NB4 (cell line): ENCODE data around the gene EEF1AKMT4.

ENCODE experiments used
- DNase-seq: peaks from one replicate; pipeline ENCODE4 v3.0.0; 2010; ENCODE audit warnings: low read depth
- H3K4me3 ChIP-seq: one replicate; pipeline ENCODE4 v1.5.1; 2011; ENCODE audit warnings: mild to moderate bottlenecking, low read depth, low read length, moderate library complexity
- MYC ChIP-seq: IDR thresholded peaks from 2 replicates; pipeline ENCODE4 v1.6.1; 2011; ENCODE audit warnings: low read depth, low read length
- POLR2A ChIP-seq: IDR thresholded peaks from 2 replicates; pipeline ENCODE4 v1.6.1; 2011; ENCODE audit warnings: mild to moderate bottlenecking; ENCODE audit not compliant: insufficient read length; ENCODE audit errors: extremely low read depth
- TF ChIP-seq, protein P1 (sequence below): IDR thresholded peaks from 2 replicates; pipeline ENCODE4 v1.6.1; 2011; ENCODE audit warnings: low read depth, low read length
- TF ChIP-seq, protein P2 (sequence below): IDR thresholded peaks from one replicate; pipeline ENCODE4 v1.5.1; 2012; ENCODE audit warnings: low read depth, low read length

The EEF1AKMT4 gene

DNA sequence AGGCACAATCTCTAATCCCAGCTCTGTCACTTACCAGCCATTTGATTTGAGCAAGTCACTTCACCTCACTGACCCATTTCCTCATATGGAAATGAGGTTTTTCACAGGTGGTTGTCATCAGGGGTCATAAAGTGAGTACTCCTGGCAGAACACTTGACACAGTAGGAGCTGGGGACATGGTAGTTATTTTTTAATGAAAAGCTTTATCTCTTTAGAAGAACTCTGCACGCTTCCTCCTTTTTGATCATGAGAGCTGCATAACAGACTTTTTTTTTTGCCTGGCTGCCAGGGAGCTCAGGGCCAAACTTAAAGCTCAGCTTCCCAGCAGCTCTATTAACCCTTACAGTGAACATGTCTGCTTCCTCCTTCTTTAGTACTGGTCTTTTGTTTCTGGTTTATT is 11.7 kb upstream of the EEF1AKMT4 start:
- no peak for DNase-seq
- no peak for TF ChIP-seq POLR2A
- TF ChIP-seq, protein P1, sequence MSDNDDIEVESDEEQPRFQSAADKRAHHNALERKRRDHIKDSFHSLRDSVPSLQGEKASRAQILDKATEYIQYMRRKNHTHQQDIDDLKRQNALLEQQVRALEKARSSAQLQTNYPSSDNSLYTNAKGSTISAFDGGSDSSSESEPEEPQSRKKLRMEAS, result no peak
- TF ChIP-seq MYC, result no peak
- TF ChIP-seq, protein P2, sequence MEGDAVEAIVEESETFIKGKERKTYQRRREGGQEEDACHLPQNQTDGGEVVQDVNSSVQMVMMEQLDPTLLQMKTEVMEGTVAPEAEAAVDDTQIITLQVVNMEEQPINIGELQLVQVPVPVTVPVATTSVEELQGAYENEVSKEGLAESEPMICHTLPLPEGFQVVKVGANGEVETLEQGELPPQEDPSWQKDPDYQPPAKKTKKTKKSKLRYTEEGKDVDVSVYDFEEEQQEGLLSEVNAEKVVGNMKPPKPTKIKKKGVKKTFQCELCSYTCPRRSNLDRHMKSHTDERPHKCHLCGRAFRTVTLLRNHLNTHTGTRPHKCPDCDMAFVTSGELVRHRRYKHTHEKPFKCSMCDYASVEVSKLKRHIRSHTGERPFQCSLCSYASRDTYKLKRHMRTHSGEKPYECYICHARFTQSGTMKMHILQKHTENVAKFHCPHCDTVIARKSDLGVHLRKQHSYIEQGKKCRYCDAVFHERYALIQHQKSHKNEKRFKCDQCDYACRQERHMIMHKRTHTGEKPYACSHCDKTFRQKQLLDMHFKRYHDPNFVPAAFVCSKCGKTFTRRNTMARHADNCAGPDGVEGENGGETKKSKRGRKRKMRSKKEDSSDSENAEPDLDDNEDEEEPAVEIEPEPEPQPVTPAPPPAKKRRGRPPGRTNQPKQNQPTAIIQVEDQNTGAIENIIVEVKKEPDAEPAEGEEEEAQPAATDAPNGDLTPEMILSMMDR, result no peak
- H3K4me3 ChIP-seq, result no peak overlapping the region

DNA sequence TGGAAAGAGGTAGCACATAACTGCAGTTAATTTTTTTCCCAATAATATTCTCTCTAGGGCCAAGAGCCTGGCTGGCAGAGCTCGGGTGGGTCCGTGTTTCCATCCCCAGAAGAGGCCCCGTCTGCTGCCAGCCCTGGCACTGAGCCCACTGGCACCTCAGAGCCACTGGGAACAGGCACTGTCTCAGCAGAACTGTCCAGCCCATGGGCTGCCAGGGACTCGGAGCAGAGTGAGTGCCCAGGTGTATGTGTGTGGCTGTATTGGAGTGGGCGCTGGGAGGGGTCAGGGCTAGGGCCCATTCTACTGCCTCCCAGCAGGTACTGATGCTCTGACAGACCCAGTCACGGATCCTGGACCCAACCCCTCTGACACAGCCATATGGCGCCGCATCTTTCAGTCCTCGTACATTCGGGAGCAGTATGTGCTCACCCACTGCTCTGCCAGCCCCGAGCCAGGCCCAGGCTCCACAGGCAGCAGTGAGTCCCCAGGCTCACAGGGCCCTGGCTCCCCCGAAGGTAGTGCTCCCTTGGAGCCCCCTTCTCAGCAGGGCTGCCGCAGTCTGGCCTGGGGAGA is 11.1 kb upstream of the EEF1AKMT4 start:
- H3K4me3 ChIP-seq, result no peak overlapping the region
- TF ChIP-seq POLR2A (no peak), MYC (no peak)
- TF ChIP-seq, protein P1, result no peak
- TF ChIP-seq, protein P2, result no peak
- DNase-seq, result no peak

DNA sequence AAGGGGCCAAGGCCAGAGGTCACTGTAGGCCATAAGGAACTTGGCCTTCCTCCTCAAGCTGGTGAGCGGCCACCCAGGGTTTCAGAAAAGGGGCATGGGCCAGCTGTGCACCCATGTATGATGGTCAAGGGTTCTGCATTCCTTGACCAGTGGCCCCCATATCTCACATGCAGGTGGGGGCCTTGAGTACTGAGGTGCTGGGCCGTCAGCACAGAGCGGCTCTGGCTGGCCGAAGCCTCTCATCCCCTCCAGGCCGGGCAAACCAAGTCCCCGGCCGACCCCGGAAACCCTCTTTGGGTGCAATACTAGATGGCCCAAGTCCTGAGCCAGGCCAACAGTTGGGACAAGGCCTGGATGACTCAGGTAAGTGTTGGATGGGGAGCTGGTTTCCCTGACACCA is 10.3 kb upstream of the EEF1AKMT4 start:
- no peak overlapping the region for H3K4me3 ChIP-seq
- TF ChIP-seq POLR2A (no peak), MYC (no peak)
- TF ChIP-seq, protein P2, result no peak
- TF ChIP-seq, protein P1, result no peak
- DNase-seq, result no peak

DNA sequence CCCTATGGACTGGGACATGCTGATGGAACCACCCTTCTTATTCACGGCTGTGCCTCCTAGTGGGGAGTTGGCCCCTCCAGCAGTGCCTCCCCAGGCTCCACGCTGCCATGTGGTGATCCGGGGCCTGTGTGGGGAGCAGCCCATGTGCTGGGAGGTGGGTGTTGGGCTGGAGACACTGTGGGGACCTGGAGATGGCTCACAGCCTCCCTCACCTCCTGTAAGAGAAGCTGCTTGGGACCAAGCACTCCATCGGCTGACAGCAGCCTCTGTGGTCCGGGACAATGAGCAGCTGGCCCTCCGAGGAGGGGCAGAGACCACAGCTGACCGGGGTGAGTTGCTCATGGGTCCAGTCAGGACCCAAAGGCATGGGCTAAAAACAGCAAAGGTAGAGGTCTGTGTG is 9.8 kb upstream of the EEF1AKMT4 start:
- TF ChIP-seq POLR2A (no peak), MYC (no peak)
- TF ChIP-seq, protein P1, result no peak
- TF ChIP-seq, protein P2, result no peak
- no peak for DNase-seq
- H3K4me3 ChIP-seq, result no peak overlapping the region

DNA sequence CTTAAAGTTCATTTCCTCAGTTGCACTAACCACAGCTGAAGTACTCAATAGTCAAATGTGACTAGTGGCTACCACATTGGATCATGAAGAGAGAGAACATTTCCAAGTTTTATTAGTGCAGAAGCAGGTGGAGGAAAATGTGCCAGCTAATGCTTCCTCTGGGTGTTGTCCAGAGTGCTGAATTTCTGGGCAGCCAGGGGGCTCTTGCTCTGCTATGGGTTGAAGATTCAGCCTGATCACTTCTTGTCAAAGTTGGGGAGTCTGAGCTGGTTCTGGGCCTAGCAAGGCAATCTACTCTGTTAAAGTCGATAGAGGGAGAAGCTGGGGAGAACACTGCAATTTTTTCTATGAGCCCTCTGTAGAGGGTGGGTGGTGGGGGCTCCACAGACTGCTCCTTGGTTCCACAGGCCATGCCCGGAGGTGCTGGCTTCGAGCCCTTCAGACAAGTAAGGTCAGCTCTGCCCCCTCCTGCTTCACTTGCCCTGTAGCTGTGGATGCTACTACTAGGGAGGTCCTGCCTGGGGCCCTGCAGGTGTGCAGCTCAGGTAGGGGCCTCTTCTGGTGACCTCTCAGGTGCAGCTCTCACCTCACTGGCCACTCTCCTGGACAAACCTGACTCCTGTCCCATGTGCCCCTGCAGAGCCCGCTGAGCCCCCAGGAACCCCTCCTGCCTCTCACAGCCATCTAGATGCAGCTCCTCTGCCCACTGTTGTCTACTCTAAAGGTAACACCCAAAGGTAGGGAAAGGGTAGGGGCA is 8.9 kb upstream of the EEF1AKMT4 start:
- no peak overlapping the region for H3K4me3 ChIP-seq
- DNase-seq, result peak; percentile 63
- TF ChIP-seq, protein P1, result peak; percentile 56
- no peak for TF ChIP-seq MYC

DNA sequence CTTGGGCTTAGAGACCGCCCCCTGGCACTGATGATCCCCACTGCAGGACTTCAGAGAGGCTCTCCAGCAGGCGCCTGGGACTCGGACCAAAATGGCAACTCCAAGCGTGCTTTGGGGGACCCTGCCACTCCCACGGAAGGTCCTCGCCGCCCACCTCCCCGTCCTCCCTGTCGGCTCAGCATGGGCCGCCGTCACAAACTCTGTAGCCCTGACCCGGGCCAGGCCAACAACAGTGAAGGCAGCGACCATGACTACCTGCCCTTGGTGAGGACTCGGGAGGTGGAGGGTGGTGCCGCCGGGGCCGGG is 8.4 kb upstream of the EEF1AKMT4 start:
- DNase-seq, result no peak
- TF ChIP-seq MYC, result no peak
- TF ChIP-seq, protein P2, result no peak
- no peak for TF ChIP-seq POLR2A
- TF ChIP-seq, protein P1, result no peak
- H3K4me3 ChIP-seq, result no peak overlapping the region
